ENCODE data around the gene ARRB1. TPM values are rescaled to one million over a fixed set of nuclear protein-coding genes. Genes with fewer than 3 reads are reported as not detected.
"Not testable (repeated sequence)": the region's sequence is repeated elsewhere in the genome, so short reads cannot be mapped to it uniquely, and the experiment has no call there.

ARRB1 gene
- total RNA-seq, 1 donor from 2014 or later = 53.8 TPM

- no peak for TF ChIP-seq CTCF (conservative IDR thresholded peaks at IDR 0.05)
- Mint-ChIP-seq H3K36me3 (ENCODE audit: low read depth) (no peaks in the 10 kb centered on the region), H3K27me3 (ENCODE audit: low read depth) (no peaks in the 10 kb centered on the region), H3K9me3 (no peaks in the 10 kb centered on the region), H3K27ac (ENCODE audit: unreplicated experiment) (peak overlapping the region; percentile 59), H3K4me1 (peaks cover 6% of the 10 kb centered on the region), H3K4me3 (no peak overlapping the region)
- no peak for DNase-seq (ENCODE audit: low read depth, low spot score)
These were observed 45.5 kb downstream of the ARRB1 start for GRCh38 chr11:75305993-75306392.

DNA sequence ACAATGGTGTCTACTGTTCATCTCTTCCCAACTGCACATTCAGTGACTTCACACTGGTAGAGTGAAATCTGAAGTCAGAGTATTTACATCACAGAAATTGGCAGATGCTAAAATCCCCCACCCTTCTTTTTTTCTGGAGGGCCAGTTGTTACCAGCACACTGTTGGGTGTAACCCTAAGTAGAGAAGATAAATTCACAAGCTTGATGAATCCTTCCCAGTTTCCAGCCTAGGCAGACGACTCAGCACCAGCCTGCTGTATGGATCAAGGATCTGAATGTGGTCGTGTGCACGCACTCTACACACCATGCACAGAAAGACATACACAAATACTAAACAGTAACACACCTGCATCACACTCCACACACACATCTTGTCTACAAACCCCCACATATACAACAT is 46.0 kb downstream of the ARRB1 start:
- Mint-ChIP-seq H3K36me3 (ENCODE audit: low read depth) (no peaks in the 10 kb centered on the region), H3K27ac (ENCODE audit: unreplicated experiment) (no peak overlapping the region), H3K4me3 (no peak overlapping the region), H3K4me1 (peaks cover 6% of the 10 kb centered on the region), H3K9me3 (no peaks in the 10 kb centered on the region), H3K27me3 (ENCODE audit: low read depth) (no peaks in the 10 kb centered on the region)
- TF ChIP-seq CTCF (conservative IDR thresholded peaks at IDR 0.05) = no peak
- no peak for DNase-seq (ENCODE audit: low read depth, low spot score)

DNA sequence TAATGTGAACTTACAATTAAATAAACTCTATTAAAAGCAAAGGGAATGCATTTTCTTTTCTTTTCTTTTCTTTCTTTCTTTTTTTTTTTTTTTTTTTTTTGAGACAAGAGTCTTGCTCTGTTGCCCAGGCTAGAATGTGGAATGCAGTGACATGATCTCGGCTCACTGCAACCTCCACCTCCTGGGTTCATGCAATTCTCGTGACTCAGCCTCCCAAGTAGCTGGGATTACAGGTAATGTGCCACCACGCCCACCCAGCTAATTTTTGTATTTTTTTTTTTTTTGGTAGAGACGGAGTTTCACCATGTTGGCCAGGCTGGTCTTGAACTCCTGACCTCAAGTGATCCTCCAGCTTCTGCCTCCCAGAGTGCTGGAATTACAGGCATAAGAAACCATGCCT is 46.5 kb downstream of the ARRB1 start:
- not testable (repeated sequence) for H3K27me3 Mint-ChIP-seq (ENCODE audit: low read depth); H3K4me1 Mint-ChIP-seq; H3K4me3 Mint-ChIP-seq; H3K36me3 Mint-ChIP-seq (ENCODE audit: low read depth); H3K9me3 Mint-ChIP-seq; H3K27ac Mint-ChIP-seq (ENCODE audit: unreplicated experiment); DNase-seq (ENCODE audit: low read depth, low spot score)

DNA sequence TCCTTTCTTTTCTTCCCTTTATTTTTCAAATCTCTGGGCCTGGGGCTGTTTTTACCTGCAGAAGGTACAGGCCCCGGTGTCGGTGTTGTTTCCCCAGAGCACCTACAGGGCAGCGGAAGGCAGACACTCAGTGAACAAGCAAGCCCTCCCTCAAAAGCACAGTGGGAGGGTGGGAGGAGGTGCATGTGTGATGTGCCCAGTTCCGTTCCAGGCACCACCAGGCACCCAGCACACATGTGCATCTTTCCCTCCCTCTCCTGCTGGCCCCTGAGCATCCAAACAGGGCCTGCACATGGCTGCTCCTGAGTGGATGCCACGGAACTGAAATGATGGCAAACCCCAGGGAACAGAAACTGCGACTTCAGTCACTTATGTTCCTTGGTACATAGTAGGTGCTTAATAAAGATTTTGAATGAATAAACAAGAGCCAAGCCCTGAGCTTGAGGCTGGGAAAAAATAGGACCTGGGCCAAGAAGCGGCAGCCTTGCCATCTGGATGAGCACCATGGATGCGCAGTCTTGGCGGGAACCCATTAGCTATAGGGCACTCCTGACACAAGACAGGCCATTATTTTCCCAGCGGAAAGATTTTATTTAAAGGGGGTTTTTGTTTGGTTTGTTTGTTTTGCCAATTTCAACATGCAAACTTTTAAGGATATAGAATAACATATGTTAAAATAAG is 47.8 kb downstream of the ARRB1 start:
- H3K36me3 Mint-ChIP-seq (ENCODE audit: low read depth) = no peaks in the 10 kb centered on the region
- peak overlapping the region; percentile 76 for H3K27ac Mint-ChIP-seq (ENCODE audit: unreplicated experiment)
- H3K4me3 Mint-ChIP-seq = no peak overlapping the region
- no peak for TF ChIP-seq CTCF (conservative IDR thresholded peaks at IDR 0.05)
- H3K9me3 Mint-ChIP-seq = no peaks in the 10 kb centered on the region
- H3K27me3 Mint-ChIP-seq (ENCODE audit: low read depth) = no peaks in the 10 kb centered on the region
- H3K4me1 Mint-ChIP-seq = peaks cover 6% of the 10 kb centered on the region
- no peak for DNase-seq (ENCODE audit: low read depth, low spot score)

- no peak for DNase-seq (ENCODE audit: low read depth, low spot score)
- H3K4me1 Mint-ChIP-seq = peaks cover 6% of the 10 kb centered on the region
- H3K27ac Mint-ChIP-seq (ENCODE audit: unreplicated experiment) = no peak overlapping the region
- no peak overlapping the region for H3K4me3 Mint-ChIP-seq
- no peaks in the 10 kb centered on the region for H3K9me3 Mint-ChIP-seq
- H3K27me3 Mint-ChIP-seq (ENCODE audit: low read depth) = no peaks in the 10 kb centered on the region
- TF ChIP-seq CTCF (conservative IDR thresholded peaks at IDR 0.05) = no peak
- no peaks in the 10 kb centered on the region for H3K36me3 Mint-ChIP-seq (ENCODE audit: low read depth)
These were observed 49.1 kb downstream of the ARRB1 start for GRCh38 chr11:75302371-75302770.

GRCh38 chr11:75301601-75302345 is 49.7 kb downstream of the ARRB1 start:
- no peak for DNase-seq (ENCODE audit: low read depth, low spot score)
- Mint-ChIP-seq H3K9me3 (no peaks in the 10 kb centered on the region), H3K4me3 (no peak overlapping the region), H3K27me3 (ENCODE audit: low read depth) (no peaks in the 10 kb centered on the region), H3K36me3 (ENCODE audit: low read depth) (no peaks in the 10 kb centered on the region), H3K4me1 (peaks cover 6% of the 10 kb centered on the region), H3K27ac (ENCODE audit: unreplicated experiment) (no peak overlapping the region)
- TF ChIP-seq CTCF (conservative IDR thresholded peaks at IDR 0.05) = no peak
